Psoas muscle (tissue), 8 donors: ENCODE measurements around the gene CBFA2T3. TPM values are rescaled to one million over a fixed set of nuclear protein-coding genes. Genes with fewer than 3 reads are reported as not detected.
A peak's percentile ranks its signal among the peaks of the same experiment; 100 is the strongest.

Experiments used
- ATAC-seq, 4 donors: fragments of 200-7000 bp; cut with Tn5 transposase; one replicate each; pipeline ENCODE4 v1.9.1; 2020; ENCODE audit warnings: moderate library complexity in 3 of 4, mild to moderate bottlenecking in 2 of 4
- DNase-seq, 2 donors: peaks; one replicate each; pipeline ENCODE4 v3.0.0-alpha.2; 2020
- H3K27ac ChIP-seq: fragments of 200-600 bp; one replicate; pipeline ENCODE4 v1.8.0; 2022
- H3K27me3 ChIP-seq, 3 donors: fragments of 200-600 bp in 1 of 3; one replicate each; pipeline versions ENCODE4 v1.6.1 to v1.8.0; 2013 to 2022; ENCODE audit warnings: low read length in 2 of 3, mild to moderate bottlenecking in 2 of 3, moderate library complexity in 1 of 3; ENCODE audit not compliant: insufficient read depth in 3 of 3
- H3K36me3 ChIP-seq, 2 donors: fragments of 200-600 bp in 1 of 2; one replicate each; pipeline versions ENCODE4 v1.6.1 to v1.8.0; 2013 to 2022; ENCODE audit warnings: low read depth in 1 of 2, mild to moderate bottlenecking in 1 of 2, moderate library complexity in 1 of 2; ENCODE audit not compliant: insufficient read depth in 1 of 2
- H3K4me1 ChIP-seq: fragments of 200-600 bp; one replicate; pipeline ENCODE4 v1.8.0; 2022
- H3K4me3 ChIP-seq: fragments of 200-600 bp; one replicate; pipeline ENCODE4 v1.8.0; 2022; ENCODE audit warnings: mild to moderate bottlenecking
- H3K9me3 ChIP-seq: fragments of 200-600 bp; one replicate; pipeline ENCODE4 v1.8.0; 2022
- CTCF ChIP-seq: fragments of 200-600 bp; IDR thresholded peaks from one replicate; pipeline ENCODE4 v1.8.0; 2022; ENCODE audit warnings: antibody characterized with exemption
- WGBS, 3 donors: extraction: QIAGEN DNeasy Blood & Tissue Kit; methylation state at CpG; one replicate each; pipeline versions ENCODE4 v1.1.6 to v1.1.7; 2013; 5-methylcytosine and 5-hydroxymethylcytosine counted together
- intact Hi-C, 2 donors: fragments of 100-400 bp; cut with DNase I; formaldehyde crosslinking; loops; one replicate each; pipeline versions ENCODE4 v1.11.0 to v1.14.2; 2022
- polyA plus RNA-seq, 3 donors: library from polyadenylated mRNA; stranded (reverse); fragments of 200-250 nt; gene quantifications; one replicate each; pipeline ENCODE4 v1.2.3, GENCODE V29; 2013
- total RNA-seq, 4 donors: library from RNA; stranded (reverse); fragmentation: NEBNext Ultra II Directional in 2 of 4; extraction: Animal tissue kit (Norgen Biotek cat#: 25700) in 2 of 4; gene quantifications; one replicate each; pipeline versions ENCODE4 v1.2.1 to v1.2.4, GENCODE V29; 2021 to 2023
- donor health status: healthy with polysubstance abuse.
- donor health status: DM: no; HTN: no; CAD: no; lungs with moderate emphysema.
- donor health status: Bipolar disorder and iron deficiency.
- donor health status: healthy.
- donor health status: DM: yes; HTN: yes; CAD: no.
- donor health status: DM: no; HTN: no; CAD: no.
- donor health status: DM: no; HTN: no; CAD: no.
- donor health status: DM: yes; HTN: yes; CAD: no.

CBFA2T3 gene
- total and polyA plus RNA-seq, 7 donors: 2.6 to 15.0 (median 6.0) TPM

- TF ChIP-seq CTCF: no peak
- intact Hi-C loops: no loop called here
- Histone ChIP-seq H3K9me3 (no peaks in the 10 kb centered on the region), H3K27me3 (peaks cover 0 to 43% (median 2%) of the 10 kb centered on the region in 3 donors), H3K36me3 (no peaks in the 10 kb centered on the region), H3K4me1 (no peaks in the 10 kb centered on the region), H3K27ac (no peak overlapping the region), H3K4me3 (no peak overlapping the region)
- DNase-seq: peak in 1 of 2 donors; percentile 1
- 42 to 45% (median 42%) methylated on average over 9 of the region's 9 CpGs for WGBS, 3 donors
- no peak for ATAC-seq
These were observed 30.6 kb upstream of the CBFA2T3 start for GRCh38 chr16:89007371-89008249.

GRCh38 chr16:89006036-89006752 is 29.2 kb upstream of the CBFA2T3 start:
- ATAC-seq (no peak), DNase-seq (peak in 1 of 2 donors; percentile 4)

GRCh38 chr16:89005201-89006035 is 28.4 kb upstream of the CBFA2T3 start:
- no peak for ATAC-seq
- intact Hi-C loops: no loop called here

More at GRCh38 chr16:89006036-89006752, 29.2 kb upstream of the CBFA2T3 start:
- no peaks in the 10 kb centered on the region for H3K36me3 ChIP-seq
- H3K27ac ChIP-seq: no peak overlapping the region
- WGBS, 3 donors: 72 to 82% (median 77%) methylated on average over 21 to 24 of the region's 24 CpGs
- intact Hi-C loops: no loop called here
- H3K9me3 ChIP-seq: no peaks in the 10 kb centered on the region
- H3K4me1 ChIP-seq: no peaks in the 10 kb centered on the region
- no peak overlapping the region for H3K4me3 ChIP-seq
- H3K27me3 ChIP-seq: peaks cover 0 to 49% (median 6%) of the 10 kb centered on the region in 3 donors
- no peak for TF ChIP-seq CTCF

More at GRCh38 chr16:89005201-89006035, 28.4 kb upstream of the CBFA2T3 start:
- Histone ChIP-seq H3K36me3 (no peaks in the 10 kb centered on the region), H3K27ac (no peak overlapping the region), H3K4me1 (no peaks in the 10 kb centered on the region), H3K27me3 (peaks cover 0 to 53% (median 13%) of the 10 kb centered on the region in 3 donors), H3K4me3 (no peak overlapping the region), H3K9me3 (no peaks in the 10 kb centered on the region)
- WGBS, 3 donors: 67 to 75% (median 68%) methylated on average over 23 of the region's 23 CpGs
- TF ChIP-seq CTCF: no peak
- peak in 1 of 2 donors; percentile 11 for DNase-seq
